Middle frontal gyrus (tissue), 1 donor: ENCODE results near the gene NIFK.
"Not testable (repeated sequence)": the region's sequence is repeated elsewhere in the genome, so short reads cannot be mapped to it uniquely, and the experiment has no call there.

Experiments
- DNase-seq: peaks from one replicate; pipeline ENCODE4 v3.0.0-alpha.2; 2015; ENCODE audit warnings: low spot score; ENCODE audit errors: extremely low spot score

NIFK gene

GRCh38 chr2:121734544-121734943 is 2.1 kb downstream of the NIFK start:
- not testable (repeated sequence) for DNase-seq

- DNase-seq, result no peak
These were observed 5.3 kb downstream of the NIFK start for GRCh38 chr2:121731366-121731765.

GRCh38 chr2:121727950-121728349 is 8.7 kb downstream of the NIFK start:
- DNase-seq, result no peak

- no peak for DNase-seq
These were observed 9.3 kb downstream of the NIFK start for GRCh38 chr2:121727332-121727731.

- DNase-seq, result no peak
These were observed 13.4 kb downstream of the NIFK start for GRCh38 chr2:121723316-121723715.

GRCh38 chr2:121722479-121722878 is 14.2 kb downstream of the NIFK start:
- DNase-seq, result no peak

GRCh38 chr2:121721926-121722325 is 14.7 kb downstream of the NIFK start:
- DNase-seq, result no peak

- DNase-seq, result no peak
These were observed 19.1 kb downstream of the NIFK start for GRCh38 chr2:121717529-121717928.

GRCh38 chr2:121716126-121716525 is 20.5 kb downstream of the NIFK start:
- DNase-seq, result no peak

GRCh38 chr2:121711481-121711880 is 25.2 kb downstream of the NIFK start:
- DNase-seq, result not testable (repeated sequence)

- DNase-seq, result no peak
These were observed 26.1 kb downstream of the NIFK start for GRCh38 chr2:121710470-121711170.

GRCh38 chr2:121709776-121710469 is 26.8 kb downstream of the NIFK start:
- no peak for DNase-seq

GRCh38 chr2:121707920-121708361 is 28.7 kb downstream of the NIFK start:
- DNase-seq, result no peak

- DNase-seq, result no peak
These were observed 29.2 kb downstream of the NIFK start for GRCh38 chr2:121707344-121707919.

- no peak for DNase-seq
These were observed 30.7 kb downstream of the NIFK start for GRCh38 chr2:121705958-121706357.

- no peak for DNase-seq
These were observed 31.3 kb downstream of the NIFK start for GRCh38 chr2:121705390-121705789.

GRCh38 chr2:121701761-121702160 is 34.9 kb downstream of the NIFK start:
- not testable (repeated sequence) for DNase-seq

- DNase-seq, result no peak
These were observed 37.0 kb downstream of the NIFK start for GRCh38 chr2:121699421-121700333.

- DNase-seq, result no peak
These were observed 38.3 kb downstream of the NIFK start for GRCh38 chr2:121698318-121698930.

GRCh38 chr2:121697108-121697631 is 39.5 kb downstream of the NIFK start:
- no peak for DNase-seq

GRCh38 chr2:121696410-121696930 is 40.2 kb downstream of the NIFK start:
- no peak for DNase-seq
